ENCODE results near the gene REXO1. TPM values are rescaled to one million over a fixed set of nuclear protein-coding genes. Genes with fewer than 3 reads are reported as not detected.

REXO1 gene
- total RNA-seq, 1 donor from 2014 or later, result 5.7 TPM

- H3K27ac ChIP-seq (ENCODE audit: low read depth, low read length), result no peak overlapping the region
- H3K36me3 ChIP-seq (ENCODE audit: control insufficient read depth in 3 of 3, insufficient read depth in 3 of 3, low read length in 3 of 3), result no peaks in the 10 kb centered on the region
- no peak overlapping the region for H3K9ac ChIP-seq (ENCODE audit: low read depth in 1 of 3, low read length in 3 of 3)
- no peaks in the 10 kb centered on the region for H3K4me1 ChIP-seq (ENCODE audit: control insufficient read depth in 3 of 3, insufficient read depth in 3 of 3, low read length in 3 of 3)
- H3K27me3 ChIP-seq (ENCODE audit: control insufficient read depth in 3 of 3, insufficient read depth in 3 of 3, low read length in 3 of 3), result peaks cover 33 to 56% (median 52%) of the 10 kb centered on the region in 3 donors
- H3K4me3 ChIP-seq (ENCODE audit: low read length in 3 of 3), result no peak overlapping the region
- peaks cover 6 to 12% (median 7%) of the 10 kb centered on the region in 3 donors for H3K9me3 ChIP-seq (ENCODE audit: control insufficient read depth in 3 of 3, low read length in 3 of 3)
Observed at GRCh38 chr19:1783354-1783753, 64.9 kb downstream of the REXO1 start.

- H3K27ac ChIP-seq (ENCODE audit: low read depth, low read length), result no peak overlapping the region
- H3K4me3 ChIP-seq (ENCODE audit: low read length in 3 of 3), result no peak overlapping the region
- H3K36me3 ChIP-seq (ENCODE audit: control insufficient read depth in 3 of 3, insufficient read depth in 3 of 3, low read length in 3 of 3), result no peaks in the 10 kb centered on the region
- no peaks in the 10 kb centered on the region for H3K4me1 ChIP-seq (ENCODE audit: control insufficient read depth in 3 of 3, insufficient read depth in 3 of 3, low read length in 3 of 3)
- peaks cover 36 to 60% (median 52%) of the 10 kb centered on the region in 3 donors for H3K27me3 ChIP-seq (ENCODE audit: control insufficient read depth in 3 of 3, insufficient read depth in 3 of 3, low read length in 3 of 3)
- H3K9ac ChIP-seq (ENCODE audit: low read depth in 1 of 3, low read length in 3 of 3), result no peak overlapping the region
- peaks cover 6 to 12% (median 7%) of the 10 kb centered on the region in 3 donors for H3K9me3 ChIP-seq (ENCODE audit: control insufficient read depth in 3 of 3, low read length in 3 of 3)
Observed at GRCh38 chr19:1782521-1782920, 65.8 kb downstream of the REXO1 start.

GRCh38 chr19:1780272-1780958 lies 67.9 kb downstream of the REXO1 start:
- no peak overlapping the region for H3K9ac ChIP-seq (ENCODE audit: low read depth in 1 of 3, low read length in 3 of 3)
- peaks cover 48 to 67% (median 66%) of the 10 kb centered on the region in 3 donors for H3K27me3 ChIP-seq (ENCODE audit: control insufficient read depth in 3 of 3, insufficient read depth in 3 of 3, low read length in 3 of 3)
- no peak overlapping the region for H3K4me3 ChIP-seq (ENCODE audit: low read length in 3 of 3)
- H3K36me3 ChIP-seq (ENCODE audit: control insufficient read depth in 3 of 3, insufficient read depth in 3 of 3, low read length in 3 of 3), result no peaks in the 10 kb centered on the region
- H3K9me3 ChIP-seq (ENCODE audit: control insufficient read depth in 3 of 3, low read length in 3 of 3), result peaks cover 6 to 12% (median 7%) of the 10 kb centered on the region in 3 donors
- no peaks in the 10 kb centered on the region for H3K4me1 ChIP-seq (ENCODE audit: control insufficient read depth in 3 of 3, insufficient read depth in 3 of 3, low read length in 3 of 3)
- no peak overlapping the region for H3K27ac ChIP-seq (ENCODE audit: low read depth, low read length)

GRCh38 chr19:1779574-1779973 lies 68.7 kb downstream of the REXO1 start:
- no peak overlapping the region for H3K9ac ChIP-seq (ENCODE audit: low read depth in 1 of 3, low read length in 3 of 3)
- H3K27me3 ChIP-seq (ENCODE audit: control insufficient read depth in 3 of 3, insufficient read depth in 3 of 3, low read length in 3 of 3), result peaks cover 47 to 68% (median 64%) of the 10 kb centered on the region in 3 donors
- no peak overlapping the region for H3K4me3 ChIP-seq (ENCODE audit: low read length in 3 of 3)

GRCh38 chr19:1777149-1777548 lies 71.1 kb downstream of the REXO1 start:
- Histone ChIP-seq H3K36me3 (ENCODE audit: control insufficient read depth in 3 of 3, insufficient read depth in 3 of 3, low read length in 3 of 3) (no peaks in the 10 kb centered on the region), H3K4me1 (ENCODE audit: control insufficient read depth in 3 of 3, insufficient read depth in 3 of 3, low read length in 3 of 3) (no peaks in the 10 kb centered on the region), H3K4me3 (ENCODE audit: low read length in 3 of 3) (no peak overlapping the region), H3K27ac (ENCODE audit: low read depth, low read length) (no peak overlapping the region), H3K9me3 (ENCODE audit: control insufficient read depth in 3 of 3, low read length in 3 of 3) (peaks cover 3 to 6% (median 6%) of the 10 kb centered on the region in 3 donors), H3K27me3 (ENCODE audit: control insufficient read depth in 3 of 3, insufficient read depth in 3 of 3, low read length in 3 of 3) (peaks cover 41 to 70% (median 58%) of the 10 kb centered on the region in 3 donors), H3K9ac (ENCODE audit: low read depth in 1 of 3, low read length in 3 of 3) (no peak overlapping the region)

More at GRCh38 chr19:1779574-1779973, 68.7 kb downstream of the REXO1 start:
- no peaks in the 10 kb centered on the region for H3K36me3 ChIP-seq (ENCODE audit: control insufficient read depth in 3 of 3, insufficient read depth in 3 of 3, low read length in 3 of 3)
- no peak overlapping the region for H3K27ac ChIP-seq (ENCODE audit: low read depth, low read length)
- peaks cover 6 to 12% (median 9%) of the 10 kb centered on the region in 3 donors for H3K9me3 ChIP-seq (ENCODE audit: control insufficient read depth in 3 of 3, low read length in 3 of 3)
- H3K4me1 ChIP-seq (ENCODE audit: control insufficient read depth in 3 of 3, insufficient read depth in 3 of 3, low read length in 3 of 3), result no peaks in the 10 kb centered on the region

- H3K4me3 ChIP-seq (ENCODE audit: low read length in 3 of 3), result no peak overlapping the region
- peaks cover 1 to 3% (median 1%) of the 10 kb centered on the region in 3 donors for H3K9me3 ChIP-seq (ENCODE audit: control insufficient read depth in 3 of 3, low read length in 3 of 3)
- no peak overlapping the region for H3K9ac ChIP-seq (ENCODE audit: low read depth in 1 of 3, low read length in 3 of 3)
- H3K4me1 ChIP-seq (ENCODE audit: control insufficient read depth in 3 of 3, insufficient read depth in 3 of 3, low read length in 3 of 3), result no peaks in the 10 kb centered on the region
- H3K27me3 ChIP-seq (ENCODE audit: control insufficient read depth in 3 of 3, insufficient read depth in 3 of 3, low read length in 3 of 3), result peaks cover 38 to 66% (median 54%) of the 10 kb centered on the region in 3 donors
- H3K27ac ChIP-seq (ENCODE audit: low read depth, low read length), result no peak overlapping the region
- H3K36me3 ChIP-seq (ENCODE audit: control insufficient read depth in 3 of 3, insufficient read depth in 3 of 3, low read length in 3 of 3), result no peaks in the 10 kb centered on the region
Observed at GRCh38 chr19:1776606-1777147, 71.6 kb downstream of the REXO1 start.

- H3K27me3 ChIP-seq (ENCODE audit: control insufficient read depth in 3 of 3, insufficient read depth in 3 of 3, low read length in 3 of 3), result peaks cover 38 to 65% (median 53%) of the 10 kb centered on the region in 3 donors
- no peak overlapping the region for H3K27ac ChIP-seq (ENCODE audit: low read depth, low read length)
- no peaks in the 10 kb centered on the region for H3K36me3 ChIP-seq (ENCODE audit: control insufficient read depth in 3 of 3, insufficient read depth in 3 of 3, low read length in 3 of 3)
Observed at GRCh38 chr19:1775951-1776605, 72.2 kb downstream of the REXO1 start.

GRCh38 chr19:1774989-1775772 lies 73.1 kb downstream of the REXO1 start:
- no peak overlapping the region for H3K4me3 ChIP-seq (ENCODE audit: low read length in 3 of 3)
- no peaks in the 10 kb centered on the region for H3K36me3 ChIP-seq (ENCODE audit: control insufficient read depth in 3 of 3, insufficient read depth in 3 of 3, low read length in 3 of 3)
- no peak overlapping the region for H3K9ac ChIP-seq (ENCODE audit: low read depth in 1 of 3, low read length in 3 of 3)
- H3K27ac ChIP-seq (ENCODE audit: low read depth, low read length), result no peak overlapping the region
- peaks cover 2 to 7% (median 4%) of the 10 kb centered on the region in 3 donors for H3K9me3 ChIP-seq (ENCODE audit: control insufficient read depth in 3 of 3, low read length in 3 of 3)
- H3K27me3 ChIP-seq (ENCODE audit: control insufficient read depth in 3 of 3, insufficient read depth in 3 of 3, low read length in 3 of 3), result peaks cover 38 to 63% (median 47%) of the 10 kb centered on the region in 3 donors
- no peaks in the 10 kb centered on the region for H3K4me1 ChIP-seq (ENCODE audit: control insufficient read depth in 3 of 3, insufficient read depth in 3 of 3, low read length in 3 of 3)

More at GRCh38 chr19:1775951-1776605, 72.2 kb downstream of the REXO1 start:
- H3K9ac ChIP-seq (ENCODE audit: low read depth in 1 of 3, low read length in 3 of 3), result no peak overlapping the region
- no peaks in the 10 kb centered on the region for H3K4me1 ChIP-seq (ENCODE audit: control insufficient read depth in 3 of 3, insufficient read depth in 3 of 3, low read length in 3 of 3)
- peaks cover 0 to 7% (median 2%) of the 10 kb centered on the region in 3 donors for H3K9me3 ChIP-seq (ENCODE audit: control insufficient read depth in 3 of 3, low read length in 3 of 3)
- no peak overlapping the region for H3K4me3 ChIP-seq (ENCODE audit: low read length in 3 of 3)

- H3K9ac ChIP-seq (ENCODE audit: low read depth in 1 of 3, low read length in 3 of 3), result no peak overlapping the region
- peaks cover 2 to 7% (median 4%) of the 10 kb centered on the region in 3 donors for H3K9me3 ChIP-seq (ENCODE audit: control insufficient read depth in 3 of 3, low read length in 3 of 3)
- H3K27ac ChIP-seq (ENCODE audit: low read depth, low read length), result no peak overlapping the region
- H3K4me1 ChIP-seq (ENCODE audit: control insufficient read depth in 3 of 3, insufficient read depth in 3 of 3, low read length in 3 of 3), result no peaks in the 10 kb centered on the region
- no peaks in the 10 kb centered on the region for H3K36me3 ChIP-seq (ENCODE audit: control insufficient read depth in 3 of 3, insufficient read depth in 3 of 3, low read length in 3 of 3)
- H3K27me3 ChIP-seq (ENCODE audit: control insufficient read depth in 3 of 3, insufficient read depth in 3 of 3, low read length in 3 of 3), result peaks cover 45 to 69% (median 51%) of the 10 kb centered on the region in 3 donors
- no peak overlapping the region for H3K4me3 ChIP-seq (ENCODE audit: low read length in 3 of 3)
Observed at GRCh38 chr19:1773184-1773583, 75.1 kb downstream of the REXO1 start.
